Right atrium auricular region (tissue), 2 donors: Measurements from ENCODE around the gene HEXD. TPM values are rescaled to one million over a fixed set of nuclear protein-coding genes. Genes with fewer than 3 reads are reported as not detected.

Experiments used
- DNase-seq: peaks from one replicate; pipeline ENCODE4 v3.0.0-alpha.2; 2019; ENCODE audit warnings: low spot score
- H3K27ac ChIP-seq, 2 donors: fragments of 200-600 bp; sonication (generic); 1 replicate in 1 of 2; 2 replicates in 1 of 2; pipeline ENCODE4 v1.5.1; 2016 to 2019
- H3K27me3 ChIP-seq, 2 donors: fragments of 200-600 bp; sonication (generic); one replicate each; pipeline versions ENCODE4 v1.5.1 to v1.6.0; 2017 to 2019
- H3K36me3 ChIP-seq: fragments of 200-600 bp; sonication (generic); one replicate; pipeline ENCODE4 v1.5.1; 2016
- H3K4me1 ChIP-seq, 2 donors: fragments of 200-600 bp; sonication (generic); one replicate each; pipeline versions ENCODE4 v1.5.1 to v1.6.0; 2017 to 2019
- H3K4me3 ChIP-seq, 2 donors: fragments of 200-600 bp; sonication (generic); 1 replicate in 1 of 2; 2 replicates in 1 of 2; pipeline ENCODE4 v1.5.1; 2017 to 2019; ENCODE audit warnings: mild to moderate bottlenecking in 1 of 2, moderate library complexity in 1 of 2
- H3K9me3 ChIP-seq, 2 donors: fragments of 200-600 bp; sonication (generic); one replicate each; pipeline ENCODE4 v1.5.1; 2019
- CTCF ChIP-seq, 2 donors: fragments of 200-600 bp; sonication (generic); IDR thresholded peaks; one replicate each; pipeline ENCODE4 v1.5.1; 2019; ENCODE audit warnings: antibody characterized with exemption in 2 of 2
- total RNA-seq, 2 donors: library from RNA; depleted of rRNA; stranded (reverse); fragments of >200 nt; gene quantifications; one replicate each; pipeline ENCODE4 v1.1.0, GENCODE V29; 2016

The HEXD gene
- total RNA-seq, 2 donors from 2014 or later = 11.3 to 15.6 TPM

- no peaks in the 10 kb centered on the region for H3K27me3 ChIP-seq
- DNase-seq = no peak
- no peak for TF ChIP-seq CTCF (IDR thresholded peaks at IDR 0.05)
- H3K27ac ChIP-seq = no peak overlapping the region
- no peak overlapping the region for H3K4me3 ChIP-seq
- H3K4me1 ChIP-seq = peaks cover 0 to 8% of the 10 kb centered on the region in 2 donors
- H3K36me3 ChIP-seq = peaks cover 84% of the 10 kb centered on the region
- no peaks in the 10 kb centered on the region for H3K9me3 ChIP-seq
Observed at GRCh38 chr17:82468692-82469091, 50.5 kb downstream of the HEXD start.

- peaks cover 86% of the 10 kb centered on the region for H3K36me3 ChIP-seq
- DNase-seq = no peak
- TF ChIP-seq CTCF (IDR thresholded peaks at IDR 0.05) = no peak
Observed at GRCh38 chr17:82470065-82470464, 51.9 kb downstream of the HEXD start.

GRCh38 chr17:82474223-82475010 is 56.3 kb downstream of the HEXD start:
- no peak for DNase-seq
- Histone ChIP-seq H3K4me3 (no peak overlapping the region), H3K4me1 (no peaks in the 10 kb centered on the region), H3K27ac (no peak overlapping the region), H3K9me3 (no peaks in the 10 kb centered on the region), H3K36me3 (peaks cover 71% of the 10 kb centered on the region), H3K27me3 (no peaks in the 10 kb centered on the region)
- TF ChIP-seq CTCF (IDR thresholded peaks at IDR 0.05) = no peak

More at GRCh38 chr17:82470065-82470464, 51.9 kb downstream of the HEXD start:
- Histone ChIP-seq H3K9me3 (no peaks in the 10 kb centered on the region), H3K4me1 (no peaks in the 10 kb centered on the region), H3K27me3 (no peaks in the 10 kb centered on the region), H3K27ac (no peak overlapping the region), H3K4me3 (no peak overlapping the region)

GRCh38 chr17:82475458-82475857 is 57.3 kb downstream of the HEXD start:
- Histone ChIP-seq H3K27ac (no peak overlapping the region), H3K4me1 (no peaks in the 10 kb centered on the region), H3K4me3 (no peak overlapping the region), H3K27me3 (no peaks in the 10 kb centered on the region), H3K9me3 (no peaks in the 10 kb centered on the region), H3K36me3 (peaks cover 72% of the 10 kb centered on the region)
- no peak for DNase-seq
- TF ChIP-seq CTCF (IDR thresholded peaks at IDR 0.05) = no peak

- Histone ChIP-seq H3K27me3 (no peaks in the 10 kb centered on the region), H3K9me3 (no peaks in the 10 kb centered on the region), H3K27ac (no peak overlapping the region), H3K36me3 (peaks cover 79% of the 10 kb centered on the region), H3K4me1 (no peaks in the 10 kb centered on the region), H3K4me3 (no peak overlapping the region)
- no peak for DNase-seq
- TF ChIP-seq CTCF (IDR thresholded peaks at IDR 0.05) = no peak
Observed at GRCh38 chr17:82477934-82478333, 59.8 kb downstream of the HEXD start.

GRCh38 chr17:82479602-82480001 is 61.5 kb downstream of the HEXD start:
- Histone ChIP-seq H3K36me3 (peaks cover 81% of the 10 kb centered on the region), H3K4me1 (no peaks in the 10 kb centered on the region), H3K27me3 (no peaks in the 10 kb centered on the region), H3K9me3 (no peaks in the 10 kb centered on the region), H3K27ac (no peak overlapping the region), H3K4me3 (no peak overlapping the region)
- TF ChIP-seq CTCF (IDR thresholded peaks at IDR 0.05) = no peak
- no peak for DNase-seq
